H1 (cell line): ENCODE results near the gene HAO1. TPM values are rescaled to one million over a fixed set of nuclear protein-coding genes. Genes with fewer than 3 reads are reported as not detected.

Source experiments
- CTCF ChIA-PET: fragments of 300-600 bp; sonication (Branson Sonifier 250); formaldehyde crosslinking; loops from one replicate; lab custom pipeline; 2021; ENCODE audit not compliant: partially characterized antibody; lab: Charles Lee
- POLR2A ChIA-PET: fragments of 300-600 bp; sonication (Branson Sonifier 250); formaldehyde crosslinking; loops from one replicate; lab custom pipeline; 2021; ENCODE audit warnings: inconsistent platforms; ENCODE audit not compliant: partially characterized antibody; lab: Charles Lee
- DNase-seq, 2 experiments: peaks; one replicate each; pipeline versions ENCODE4 v3.0.0 to v3.0.0-alpha.2; 2010 to 2022; ENCODE audit warnings: low spot score in 2 of 2, low read depth in 1 of 2, mixed read lengths in 1 of 2
- FAIRE-seq: peaks from 2 replicates; lab custom pipeline; 2011; peaks lifted over from hg19 to GRCh38; lab: Jason Lieb, UNC
- H2AFZ ChIP-seq: 2 replicates; pipeline ENCODE4 v1.8.1; 2012; ENCODE audit warnings: low read length, inconsistent platforms
- H2AK5ac ChIP-seq: 2 replicates; pipeline ENCODE4 v1.6.1; 2013; ENCODE audit warnings: low read depth, low read length
- H2BK120ac ChIP-seq: replicated peaks from 2 replicates; pipeline ENCODE3; 2013; ENCODE audit warnings: low read depth, low read length, inconsistent platforms
- H2BK12ac ChIP-seq: 2 replicates; pipeline ENCODE4 v1.6.1; 2013; ENCODE audit warnings: low read depth, low read length
- H2BK15ac ChIP-seq: 2 replicates; pipeline ENCODE4 v1.6.1; 2013; ENCODE audit warnings: low read length
- H2BK20ac ChIP-seq: 2 replicates; pipeline ENCODE4 v1.6.1; 2013; ENCODE audit warnings: low read length
- H2BK5ac ChIP-seq: 2 replicates; pipeline ENCODE4 v1.6.1; 2013; ENCODE audit warnings: low read depth, low read length
- H3K14ac ChIP-seq: 2 replicates; pipeline ENCODE4 v1.6.1; 2013; ENCODE audit warnings: inconsistent platforms; ENCODE audit not compliant: insufficient read length
- H3K18ac ChIP-seq: 2 replicates; pipeline ENCODE4 v1.6.1; 2013; ENCODE audit warnings: low read length; ENCODE audit errors: extremely low read depth
- H3K23ac ChIP-seq: 2 replicates; pipeline ENCODE4 v1.6.1; 2013; ENCODE audit warnings: inconsistent platforms; ENCODE audit not compliant: insufficient read length
- H3K23me2 ChIP-seq: 2 replicates; pipeline ENCODE4 v1.6.1; 2013; ENCODE audit warnings: low read depth, low read length
- H3K27ac ChIP-seq: 2 replicates; pipeline ENCODE4 v1.6.1; 2011; ENCODE audit warnings: low read depth, low read length, inconsistent platforms
- H3K27me3 ChIP-seq, 4 experiments: replicated peaks in 1 of 4; 1 replicate in 1 of 4; 2 replicates in 3 of 4; pipeline versions ENCODE4 v1.6.1 to v1.8.1; 2011 to 2013; ENCODE audit warnings: low read length in 3 of 4, mild to moderate bottlenecking in 3 of 4, inconsistent platforms in 2 of 4, mixed read lengths in 2 of 4, moderate library complexity in 1 of 4; ENCODE audit not compliant: control insufficient read depth in 3 of 4, insufficient read depth in 3 of 4; ENCODE audit errors: extremely low read depth in 1 of 4
- H3K36me3 ChIP-seq, 4 experiments: 2 replicates each; pipeline versions ENCODE4 v1.6.1 to v1.8.1; 2011 to 2013; ENCODE audit warnings: mild to moderate bottlenecking in 4 of 4, low read length in 3 of 4, moderate library complexity in 2 of 4, control low read depth in 1 of 4, inconsistent platforms in 1 of 4; ENCODE audit not compliant: insufficient read depth in 4 of 4, control insufficient read depth in 2 of 4
- H3K4ac ChIP-seq: replicated peaks from 2 replicates; pipeline ENCODE3; 2013; ENCODE audit warnings: low read length, low read depth, mixed read lengths, inconsistent platforms; ENCODE audit not compliant: insufficient read length
- H3K4me1 ChIP-seq, 4 experiments: replicated peaks in 1 of 4; 1 replicate in 1 of 4; 2 replicates in 3 of 4; pipeline versions ENCODE4 v1.6.1 to v1.8.1; 2011 to 2013; ENCODE audit warnings: low read length in 3 of 4, inconsistent platforms in 2 of 4, mixed read lengths in 1 of 4; ENCODE audit not compliant: insufficient read depth in 4 of 4, control insufficient read depth in 3 of 4
- H3K4me2 ChIP-seq, 2 experiments: 2 replicates each; pipeline versions ENCODE4 v1.6.1 to v1.8.1; 2011 to 2013; ENCODE audit warnings: low read depth in 2 of 2, low read length in 2 of 2, control low read depth in 1 of 2, inconsistent platforms in 1 of 2, mild to moderate bottlenecking in 1 of 2; ENCODE audit not compliant: insufficient read depth in 1 of 2
- H3K4me3 ChIP-seq, 4 experiments: fragments of 200-600, 300-600 bp in 1 of 4; sonication (generic), shearing (Covaris generic), sonication (Bioruptor Twin) in 1 of 4; 2 replicates each; pipeline versions ENCODE4 v1.5.1 to v1.8.1; 2011 to 2016; ENCODE audit warnings: low read length in 4 of 4, low read depth in 3 of 4, control low read depth in 2 of 4, inconsistent platforms in 2 of 4, mild to moderate bottlenecking in 2 of 4, mixed read lengths in 1 of 4, moderate library complexity in 1 of 4; ENCODE audit not compliant: insufficient read depth in 2 of 4; ENCODE audit errors: extremely low read depth in 1 of 4
- H3K56ac ChIP-seq: replicated peaks from 2 replicates; pipeline ENCODE3; 2013; ENCODE audit warnings: low read depth, mild to moderate bottlenecking, mixed read lengths, low read length, inconsistent platforms; ENCODE audit not compliant: insufficient read length
- H3K79me1 ChIP-seq: 2 replicates; pipeline ENCODE4 v1.6.1; 2013; ENCODE audit warnings: low read depth, low read length, control low read depth
- H3K79me2 ChIP-seq, 2 experiments: 2 replicates each; pipeline versions ENCODE4 v1.6.1 to v1.8.1; 2012 to 2013; ENCODE audit warnings: low read length in 2 of 2, mild to moderate bottlenecking in 2 of 2, inconsistent platforms in 1 of 2; ENCODE audit not compliant: insufficient read depth in 2 of 2, control insufficient read depth in 1 of 2
- H3K9ac ChIP-seq, 4 experiments: replicated peaks in 1 of 4; 1 replicate in 1 of 4; 2 replicates in 3 of 4; pipeline versions ENCODE4 v1.6.1 to v1.8.1; 2011 to 2013; ENCODE audit warnings: low read depth in 3 of 4, low read length in 3 of 4, control low read depth in 2 of 4, mild to moderate bottlenecking in 2 of 4, moderate library complexity in 2 of 4, inconsistent platforms in 1 of 4; ENCODE audit errors: extremely low read depth in 1 of 4
- H3K9me3 ChIP-seq, 2 experiments: 2 replicates each; pipeline versions ENCODE4 v1.6.1 to v1.8.1; 2012 to 2013; ENCODE audit warnings: mild to moderate bottlenecking in 2 of 2, moderate library complexity in 2 of 2, control low read depth in 1 of 2, inconsistent platforms in 1 of 2, low read depth in 1 of 2, low read length in 1 of 2, mixed read lengths in 1 of 2; ENCODE audit not compliant: insufficient read depth in 2 of 2
- H4K20me1 ChIP-seq, 2 experiments: replicated peaks in 1 of 2; 2 replicates each; pipeline versions ENCODE3 to v1.8.1; 2011 to 2013; ENCODE audit warnings: inconsistent platforms in 2 of 2, low read length in 2 of 2, mild to moderate bottlenecking in 1 of 2; ENCODE audit not compliant: insufficient read depth in 2 of 2, control insufficient read depth in 1 of 2
- H4K5ac ChIP-seq: 2 replicates; pipeline ENCODE4 v1.6.1; 2013; ENCODE audit warnings: low read length, low read depth, mixed read lengths, inconsistent platforms; ENCODE audit not compliant: insufficient read length
- H4K8ac ChIP-seq: 2 replicates; pipeline ENCODE4 v1.8.0; 2013; ENCODE audit warnings: mild to moderate bottlenecking, moderate library complexity, low read length, inconsistent platforms; ENCODE audit not compliant: insufficient read depth; ENCODE audit errors: extremely low read depth
- H4K91ac ChIP-seq: replicated peaks from 2 replicates; pipeline ENCODE3; 2013; ENCODE audit warnings: low read length, mixed read lengths, inconsistent platforms; ENCODE audit not compliant: insufficient read length
- BACH1 ChIP-seq: IDR thresholded peaks from 2 replicates; pipeline ENCODE4 v1.6.1; 2012; ENCODE audit warnings: low read length, improper control_type of control experiment
- CBX8 ChIP-seq: fragments of 300-800, 300-1000 bp; sonication (generic); IDR thresholded peaks from 2 replicates; pipeline ENCODE4 v1.7.1; 2016; ENCODE audit warnings: low read depth, low read length, borderline replicate concordance
- CHD2 ChIP-seq: IDR thresholded peaks from 2 replicates; pipeline ENCODE4 v1.6.1; 2012; ENCODE audit warnings: low read length, improper control_type of control experiment
- EGR1 ChIP-seq: IDR thresholded peaks from 2 replicates; pipeline ENCODE4 v1.6.1; 2011; ENCODE audit warnings: low read depth, low read length, borderline replicate concordance
- EZH2 ChIP-seq: fragments of 200-600 bp; sonication (generic); IDR thresholded peaks from 2 replicates; pipeline ENCODE4 v1.7.1; 2012; ENCODE audit warnings: low read depth, mild to moderate bottlenecking, moderate library complexity, low read length, inconsistent platforms; ENCODE audit not compliant: severe bottlenecking
- JUND ChIP-seq: IDR thresholded peaks from 2 replicates; pipeline ENCODE4 v1.6.1; 2011; ENCODE audit warnings: mild to moderate bottlenecking, improper control_type of control experiment, low read length
- PHF8 ChIP-seq: fragments of 200-600 bp; sonication (generic); conservative IDR thresholded peaks from 2 replicates; pipeline ENCODE4 v1.7.1; 2012; ENCODE audit warnings: low read depth, mild to moderate bottlenecking, inconsistent platforms, low read length, moderate library complexity
- POLR2AphosphoS5 ChIP-seq: IDR thresholded peaks from 2 replicates; pipeline ENCODE4 v1.6.1; 2011; ENCODE audit warnings: low read depth, low read length
- POU5F1 ChIP-seq: IDR thresholded peaks from 2 replicates; pipeline ENCODE4 v1.6.1; 2011; ENCODE audit warnings: low read depth, mild to moderate bottlenecking, low read length, moderate library complexity
- SIN3A ChIP-seq, 2 experiments: IDR thresholded peaks in 1 of 2; conservative IDR thresholded peaks in 1 of 2; 2 replicates each; pipeline ENCODE4 v1.6.1; 2011 to 2012; ENCODE audit warnings: low read length in 2 of 2, improper control_type of control experiment in 1 of 2, low read depth in 1 of 2, mild to moderate bottlenecking in 1 of 2
- SP1 ChIP-seq: IDR thresholded peaks from 2 replicates; pipeline ENCODE4 v1.6.1; 2011; ENCODE audit warnings: low read depth, low read length
- TCF12 ChIP-seq: IDR thresholded peaks from 2 replicates; pipeline ENCODE4 v1.6.1; 2011; ENCODE audit warnings: low read depth, mild to moderate bottlenecking, low read length
- WGBS, 2 experiments: shearing (Covaris generic) in 1 of 2; methylation state at CpG; one replicate each; pipeline versions ENCODE4 v1.1.6 to v1.1.7; 2013 to 2015; ENCODE audit warnings: low lambda C conversion rate in 2 of 2, mixed read lengths in 2 of 2, inconsistent platforms in 1 of 2, low coverage in 1 of 2, missing lambda C conversion rate in 1 of 2; ENCODE audit not compliant: insufficient replicate concordance in 2 of 2, insufficient coverage in 1 of 2, insufficient read length in 1 of 2; ENCODE audit errors: extremely low coverage in 1 of 2, missing lambda C conversion rate in 1 of 2; 5-methylcytosine and 5-hydroxymethylcytosine counted together
- polyA plus RNA-seq, 7 experiments: library from polyadenylated mRNA; depleted of rRNA in 3 of 7; stranded (reverse) in 5 of 7; unstranded in 2 of 7; fragments of >200 nt in 5 of 7; fragments of 200-250 nt in 2 of 7; gene quantifications; 1 replicate in 5 of 7; 2 replicates in 1 of 7; 4 replicates in 1 of 7; pipeline versions ENCODE4 v1.2.1 to v1.2.3, GENCODE V29; 2011 to 2013; ENCODE audit warnings: missing spikeins in 2 of 7, mixed read lengths in 2 of 7
- total RNA-seq: library from RNA; stranded (reverse); fragmentation: NEBNext Ultra II Directional; extraction: Animal tissue kit (Norgen Biotek cat#: 25700); gene quantifications from 2 replicates; pipeline ENCODE4 v1.2.1, GENCODE V29; 2021
- TF ChIP-seq, protein P1 (sequence below): IDR thresholded peaks from 2 replicates; pipeline ENCODE4 v1.6.1; 2012; ENCODE audit warnings: inconsistent platforms
- TF ChIP-seq, protein P2 (sequence below): IDR thresholded peaks from 2 replicates; pipeline ENCODE4 v1.6.1; 2012; ENCODE audit warnings: low read length, inconsistent platforms

HAO1 gene
- total and polyA plus RNA-seq, 2 of the 8 experiments (the other 6 are each of a cell fraction or from before 2014, with no cell fraction given) = not detected

DNA sequence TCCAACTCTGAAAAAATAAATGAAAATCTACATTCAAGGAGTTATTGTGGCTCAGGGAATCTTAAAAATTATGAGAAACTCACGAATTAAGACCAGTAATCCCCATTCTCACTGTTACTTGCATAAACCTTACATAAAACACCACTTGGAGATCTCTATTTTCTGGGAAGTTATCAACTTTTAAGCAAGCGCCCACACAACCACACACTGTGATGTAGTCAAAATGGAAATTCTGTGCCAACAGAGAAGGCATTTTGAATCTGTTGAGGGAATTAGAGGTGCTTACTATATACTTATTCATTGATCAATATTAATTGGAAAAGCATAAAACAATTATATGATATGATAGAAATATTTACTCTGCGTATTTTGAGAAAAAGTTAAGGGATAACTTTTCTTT is 58.7 kb downstream of the HAO1 start:
- Histone ChIP-seq H3K4me1 (no peaks in the 10 kb centered on the region), H3K4me2 (no peak overlapping the region), H3K36me3 (no peaks in the 10 kb centered on the region), H2BK120ac (no peak overlapping the region), H3K79me2 (no peaks in the 10 kb centered on the region), H3K27ac (no peak overlapping the region), H2BK20ac (no peak overlapping the region), H2BK12ac (no peak overlapping the region), H4K20me1 (no peaks in the 10 kb centered on the region), H3K4ac (no peak overlapping the region), H3K9me3 (no peaks in the 10 kb centered on the region), H3K9ac (no peak overlapping the region), H3K4me3 (no peak overlapping the region), H3K14ac (no peak overlapping the region), H3K18ac (no peak overlapping the region), H2AFZ (no peak overlapping the region), H2BK15ac (no peak overlapping the region), H3K56ac (no peak overlapping the region), H2BK5ac (no peak overlapping the region), H4K91ac (no peak overlapping the region), H4K5ac (no peak overlapping the region), H3K23ac (no peak overlapping the region), H3K23me2 (no peaks in the 10 kb centered on the region), H2AK5ac (no peak overlapping the region), H4K8ac (no peak overlapping the region), H3K79me1 (no peaks in the 10 kb centered on the region), H3K27me3 (no peaks in the 10 kb centered on the region)
- ChIA-PET CTCF (no interaction called here), POLR2A (no interaction called here)
- FAIRE-seq (no peak), DNase-seq (no peak)
- WGBS, 2 experiments = 86% methylated on average over 3 of the region's 3 CpGs; no CpG with 5 or more reads in 1 of the 2 experiments
- TF ChIP-seq EZH2 (no peak), CBX8 (no peak), SP1 (no peak), EGR1 (no peak), POU5F1 (no peak), PHF8 (no peak), POLR2AphosphoS5 (no peak), SIN3A (conservative IDR thresholded peaks at IDR 0.05 in 1 of 2, IDR thresholded peaks at IDR 0.05 in 1 of 2; ENCODE audit: low read depth in 1 of 2, low read length in 2 of 2) (no peak), TCF12 (no peak), BACH1 (no peak), JUND (no peak), CHD2 (no peak)
- TF ChIP-seq, protein P1, sequence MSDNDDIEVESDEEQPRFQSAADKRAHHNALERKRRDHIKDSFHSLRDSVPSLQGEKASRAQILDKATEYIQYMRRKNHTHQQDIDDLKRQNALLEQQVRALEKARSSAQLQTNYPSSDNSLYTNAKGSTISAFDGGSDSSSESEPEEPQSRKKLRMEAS = no peak
- TF ChIP-seq, protein P2, sequence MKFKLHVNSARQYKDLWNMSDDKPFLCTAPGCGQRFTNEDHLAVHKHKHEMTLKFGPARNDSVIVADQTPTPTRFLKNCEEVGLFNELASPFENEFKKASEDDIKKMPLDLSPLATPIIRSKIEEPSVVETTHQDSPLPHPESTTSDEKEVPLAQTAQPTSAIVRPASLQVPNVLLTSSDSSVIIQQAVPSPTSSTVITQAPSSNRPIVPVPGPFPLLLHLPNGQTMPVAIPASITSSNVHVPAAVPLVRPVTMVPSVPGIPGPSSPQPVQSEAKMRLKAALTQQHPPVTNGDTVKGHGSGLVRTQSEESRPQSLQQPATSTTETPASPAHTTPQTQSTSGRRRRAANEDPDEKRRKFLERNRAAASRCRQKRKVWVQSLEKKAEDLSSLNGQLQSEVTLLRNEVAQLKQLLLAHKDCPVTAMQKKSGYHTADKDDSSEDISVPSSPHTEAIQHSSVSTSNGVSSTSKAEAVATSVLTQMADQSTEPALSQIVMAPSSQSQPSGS = no peak
